Lower lobe of right lung (tissue), 2 donors: Measurements from ENCODE around the gene C1GALT1C1. TPM values are rescaled to one million over a fixed set of nuclear protein-coding genes. Genes with fewer than 3 reads are reported as not detected.

Source experiments
- ATAC-seq, 2 donors: fragments of 200-7000 bp; cut with Tn5 transposase; one replicate each; pipeline ENCODE4 v1.9.1; 2020 to 2022; ENCODE audit warnings: mild to moderate bottlenecking in 2 of 2, moderate library complexity in 2 of 2
- DNase-seq: peaks from one replicate; pipeline ENCODE4 v3.0.0-alpha.2; 2020
- H3K27ac ChIP-seq: fragments of 200-600 bp; one replicate; pipeline ENCODE4 v1.8.0; 2022
- H3K27me3 ChIP-seq: fragments of 200-600 bp; one replicate; pipeline ENCODE4 v1.8.0; 2022; ENCODE audit warnings: low read depth
- H3K36me3 ChIP-seq: fragments of 200-600 bp; one replicate; pipeline ENCODE4 v1.8.0; 2022; ENCODE audit warnings: mild to moderate bottlenecking
- H3K4me1 ChIP-seq: fragments of 200-600 bp; one replicate; pipeline ENCODE4 v1.8.0; 2022
- H3K4me3 ChIP-seq: fragments of 200-600 bp; one replicate; pipeline ENCODE4 v1.8.0; 2022; ENCODE audit warnings: mild to moderate bottlenecking
- H3K9me3 ChIP-seq: fragments of 200-600 bp; one replicate; pipeline ENCODE4 v1.8.0; 2022
- intact Hi-C: fragments of 100-400 bp; cut with DNase I; formaldehyde crosslinking; loops from one replicate; pipeline ENCODE4 v1.11.0; 2022
- total RNA-seq: library from RNA; stranded (reverse); fragmentation: NEBNext Ultra II Directional; extraction: Animal tissue kit (Norgen Biotek cat#: 25700); gene quantifications from one replicate; pipeline ENCODE4 v1.2.1, GENCODE V29; 2021
- TF ChIP-seq, protein P1 (sequence below): fragments of 200-600 bp; IDR thresholded peaks from one replicate; pipeline ENCODE4 v1.8.0; 2022; ENCODE audit warnings: antibody characterized with exemption, mild to moderate bottlenecking
- donor health status: DM: no; HTN: yes; CAD: no; lungs with severe emphysema.

C1GALT1C1 gene
- total RNA-seq, 1 donor from 2014 or later = 21.8 TPM

DNA sequence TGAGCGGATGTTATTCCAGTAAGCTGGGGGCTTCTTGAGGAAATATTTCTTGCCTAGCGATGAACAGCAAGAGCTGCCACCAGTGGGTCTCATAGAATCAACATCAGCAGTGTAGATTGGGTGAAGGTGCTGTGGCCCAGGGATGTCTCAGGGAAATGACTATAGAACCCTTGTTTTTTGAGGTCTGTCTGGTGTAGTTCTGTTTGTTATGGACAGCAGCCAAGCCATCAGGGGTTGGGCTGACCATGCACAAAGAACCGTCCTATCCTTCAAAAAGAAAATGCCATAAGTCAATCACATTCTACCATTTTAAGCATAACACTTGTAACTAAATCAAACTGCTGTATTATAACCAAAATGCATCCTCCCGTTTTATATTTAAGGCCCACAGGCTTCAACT, 17.3 kb upstream of the C1GALT1C1 start:
- H3K4me3 ChIP-seq = no peak overlapping the region
- intact Hi-C loops = no loop called here
- DNase-seq (no peak), ATAC-seq (no peak)
- no peaks in the 10 kb centered on the region for H3K27me3 ChIP-seq
- no peaks in the 10 kb centered on the region for H3K9me3 ChIP-seq
- H3K4me1 ChIP-seq = no peaks in the 10 kb centered on the region
- H3K36me3 ChIP-seq = no peaks in the 10 kb centered on the region
- no peak overlapping the region for H3K27ac ChIP-seq
- TF ChIP-seq, protein P1, sequence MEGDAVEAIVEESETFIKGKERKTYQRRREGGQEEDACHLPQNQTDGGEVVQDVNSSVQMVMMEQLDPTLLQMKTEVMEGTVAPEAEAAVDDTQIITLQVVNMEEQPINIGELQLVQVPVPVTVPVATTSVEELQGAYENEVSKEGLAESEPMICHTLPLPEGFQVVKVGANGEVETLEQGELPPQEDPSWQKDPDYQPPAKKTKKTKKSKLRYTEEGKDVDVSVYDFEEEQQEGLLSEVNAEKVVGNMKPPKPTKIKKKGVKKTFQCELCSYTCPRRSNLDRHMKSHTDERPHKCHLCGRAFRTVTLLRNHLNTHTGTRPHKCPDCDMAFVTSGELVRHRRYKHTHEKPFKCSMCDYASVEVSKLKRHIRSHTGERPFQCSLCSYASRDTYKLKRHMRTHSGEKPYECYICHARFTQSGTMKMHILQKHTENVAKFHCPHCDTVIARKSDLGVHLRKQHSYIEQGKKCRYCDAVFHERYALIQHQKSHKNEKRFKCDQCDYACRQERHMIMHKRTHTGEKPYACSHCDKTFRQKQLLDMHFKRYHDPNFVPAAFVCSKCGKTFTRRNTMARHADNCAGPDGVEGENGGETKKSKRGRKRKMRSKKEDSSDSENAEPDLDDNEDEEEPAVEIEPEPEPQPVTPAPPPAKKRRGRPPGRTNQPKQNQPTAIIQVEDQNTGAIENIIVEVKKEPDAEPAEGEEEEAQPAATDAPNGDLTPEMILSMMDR = no peak

DNA sequence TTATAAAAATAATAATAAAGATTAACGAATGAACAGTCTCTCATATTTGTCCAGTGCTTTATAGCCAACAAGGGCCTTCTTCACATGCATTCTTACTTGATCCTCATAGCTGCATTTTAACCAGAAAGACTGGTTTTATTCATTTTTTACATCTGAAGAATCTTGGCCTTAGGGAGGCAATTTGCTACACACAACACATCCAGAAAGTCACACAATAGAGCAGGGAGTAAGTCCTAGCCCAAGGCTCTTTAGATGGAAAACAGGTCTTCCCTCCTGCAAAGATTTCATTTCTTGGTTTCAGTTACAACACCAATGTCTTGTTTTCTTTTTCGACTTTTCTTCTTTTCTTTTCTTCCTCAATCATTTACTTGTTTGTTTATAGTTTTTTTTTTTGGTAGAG, 13.0 kb upstream of the C1GALT1C1 start:
- H3K9me3 ChIP-seq = no peaks in the 10 kb centered on the region

DNA sequence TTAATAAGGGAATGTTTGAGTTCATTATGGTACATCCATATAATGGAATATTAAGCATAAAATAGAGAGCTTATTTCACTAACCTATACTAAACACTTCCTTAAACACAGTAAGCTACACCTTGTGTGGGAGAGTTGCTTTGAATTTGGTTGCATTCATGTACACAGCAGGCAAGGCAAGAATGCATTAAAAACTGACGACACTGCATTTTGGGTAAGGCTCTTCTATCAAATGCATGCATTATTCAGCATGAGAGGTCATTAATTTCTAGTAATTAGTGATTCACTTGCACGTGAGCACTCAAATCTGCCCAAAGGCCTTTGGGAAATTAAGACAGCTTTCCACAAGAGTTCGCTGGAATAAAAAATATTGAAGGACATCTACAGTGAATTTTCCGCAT, 8.8 kb upstream of the C1GALT1C1 start:
- Histone ChIP-seq H3K36me3 (no peaks in the 10 kb centered on the region), H3K4me3 (no peak overlapping the region), H3K27ac (no peak overlapping the region), H3K9me3 (no peaks in the 10 kb centered on the region), H3K4me1 (no peaks in the 10 kb centered on the region), H3K27me3 (no peaks in the 10 kb centered on the region)
- intact Hi-C loops = no loop called here
- ATAC-seq = no peak
- TF ChIP-seq, protein P1 = no peak
- DNase-seq = no peak

More for the DNA sequence above, 13.0 kb upstream of the C1GALT1C1 start:
- DNase-seq (no peak), ATAC-seq (no peak)
- Histone ChIP-seq H3K4me1 (no peaks in the 10 kb centered on the region), H3K4me3 (no peak overlapping the region), H3K36me3 (no peaks in the 10 kb centered on the region), H3K27me3 (no peaks in the 10 kb centered on the region), H3K27ac (no peak overlapping the region)
- intact Hi-C loops = no loop called here
- TF ChIP-seq, protein P1 = no peak

DNA sequence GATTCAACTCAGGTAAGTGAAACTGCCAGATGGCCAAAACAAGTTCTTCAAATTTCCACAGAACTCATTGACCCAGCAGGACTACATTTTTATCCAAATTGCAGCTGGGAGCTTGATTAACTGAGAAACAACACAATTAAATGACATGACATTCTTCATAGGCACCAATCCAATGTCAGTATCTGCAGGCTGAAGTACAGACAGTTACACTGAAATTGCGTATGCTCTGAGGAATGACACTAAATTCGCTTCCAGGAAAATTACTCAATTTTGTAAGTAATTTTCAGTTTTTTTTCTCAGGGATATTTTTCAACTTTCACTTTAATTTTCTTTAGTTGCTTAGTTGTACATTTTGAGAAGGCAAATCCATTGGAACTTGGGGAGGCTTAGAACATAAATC, 4.5 kb downstream of the C1GALT1C1 start:
- Histone ChIP-seq H3K9me3 (no peaks in the 10 kb centered on the region), H3K4me3 (no peak overlapping the region), H3K36me3 (peaks cover 4% of the 10 kb centered on the region), H3K27me3 (no peaks in the 10 kb centered on the region), H3K27ac (no peak overlapping the region), H3K4me1 (no peaks in the 10 kb centered on the region)
- DNase-seq (no peak), ATAC-seq (no peak)
- intact Hi-C loops = no loop called here
- TF ChIP-seq, protein P1 = no peak

DNA sequence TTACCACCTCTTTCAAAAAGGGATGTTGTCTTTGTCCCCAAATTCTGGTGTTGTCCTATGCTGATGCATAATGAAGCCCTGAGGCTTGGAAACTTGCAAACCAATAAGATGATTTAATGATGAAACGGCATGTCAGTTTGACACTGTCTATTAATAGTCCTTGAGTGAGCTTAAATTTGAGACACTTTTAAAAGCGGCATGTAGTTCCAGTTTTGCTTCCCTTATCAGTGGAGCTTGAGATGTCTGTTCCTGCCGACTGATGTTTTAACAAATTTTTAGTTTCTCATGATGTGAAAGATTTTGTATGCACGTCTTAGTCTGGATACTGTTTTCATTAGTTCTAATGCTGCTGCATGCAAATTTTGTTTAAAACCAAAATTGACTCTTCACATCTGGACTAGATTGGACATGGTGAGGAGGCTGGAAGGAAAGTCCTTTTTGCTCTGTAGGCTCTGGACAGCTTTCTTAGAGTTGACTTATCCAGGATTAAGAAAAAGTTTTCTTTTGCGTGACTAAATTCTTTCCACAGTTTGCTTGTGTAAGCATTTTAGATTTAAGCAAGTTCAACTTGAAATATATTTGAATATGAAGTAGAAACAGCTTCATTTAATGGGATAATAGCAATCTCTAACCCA, 11.7 kb downstream of the C1GALT1C1 start:
- TF ChIP-seq, protein P1 = no peak
- no peak overlapping the region for H3K27ac ChIP-seq
- H3K9me3 ChIP-seq = no peaks in the 10 kb centered on the region
- H3K4me1 ChIP-seq = no peaks in the 10 kb centered on the region
- intact Hi-C loops = no loop called here
- peaks cover 40% of the 10 kb centered on the region for H3K36me3 ChIP-seq
- H3K4me3 ChIP-seq = no peak overlapping the region
- ATAC-seq = no peak
- no peaks in the 10 kb centered on the region for H3K27me3 ChIP-seq
- no peak for DNase-seq
